ENCODE results near the gene CHRNA1.

Gene CHRNA1

GRCh38 chr2:174731546-174731945 lies 32.7 kb downstream of the CHRNA1 start:
- Histone ChIP-seq H3K27me3 (ENCODE audit: insufficient read depth, low read length) (peaks cover 37% of the 10 kb centered on the region), H3K4me3 (ENCODE audit: low read length) (no peak overlapping the region), H3K4me1 (ENCODE audit: insufficient read depth, low read length) (peaks cover 3% of the 10 kb centered on the region; the same call in 1 of the 2 replicates), H3K9ac (ENCODE audit: low read depth, low read length) (no peak overlapping the region), H3K27ac (ENCODE audit: low read depth, low read length) (no peak overlapping the region), H3K36me3 (ENCODE audit: insufficient read depth, low read length) (no peaks in the 10 kb centered on the region), H3K9me3 (ENCODE audit: insufficient read depth, low read depth, low read length) (no peaks in the 10 kb centered on the region)
- WGBS, result 95% methylated on average over 7 of the region's 7 CpGs

DNA sequence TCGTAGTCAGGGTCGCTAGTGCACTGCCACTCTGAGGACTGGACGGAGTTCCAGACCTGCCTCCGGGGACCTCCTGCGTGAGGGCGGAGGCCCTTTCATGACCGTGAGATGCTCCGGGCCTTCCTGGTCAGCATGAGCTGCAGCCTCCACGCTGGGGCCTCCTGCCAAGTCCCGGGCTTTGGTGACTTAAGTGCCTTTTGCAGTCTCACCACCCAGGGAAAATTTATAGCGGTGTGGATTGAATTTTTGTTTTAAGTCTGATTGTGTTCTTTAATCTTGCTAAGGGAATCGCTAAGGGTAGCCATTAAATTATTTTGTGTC lies 33.6 kb downstream of the CHRNA1 start:
- H3K4me3 ChIP-seq (ENCODE audit: low read length), result peak overlapping the region; percentile 66
- H3K27ac ChIP-seq (ENCODE audit: low read depth, low read length), result no peak overlapping the region
- no peaks in the 10 kb centered on the region for H3K9me3 ChIP-seq (ENCODE audit: insufficient read depth, low read depth, low read length)
- peaks cover 3% of the 10 kb centered on the region; the same call in 1 of the 2 replicates for H3K4me1 ChIP-seq (ENCODE audit: insufficient read depth, low read length)
- no peak overlapping the region for H3K9ac ChIP-seq (ENCODE audit: low read depth, low read length)
- 79% methylated on average over 12 of the region's 12 CpGs for WGBS
- H3K27me3 ChIP-seq (ENCODE audit: insufficient read depth, low read length), result peaks cover 37% of the 10 kb centered on the region
- H3K36me3 ChIP-seq (ENCODE audit: insufficient read depth, low read length), result no peaks in the 10 kb centered on the region

DNA sequence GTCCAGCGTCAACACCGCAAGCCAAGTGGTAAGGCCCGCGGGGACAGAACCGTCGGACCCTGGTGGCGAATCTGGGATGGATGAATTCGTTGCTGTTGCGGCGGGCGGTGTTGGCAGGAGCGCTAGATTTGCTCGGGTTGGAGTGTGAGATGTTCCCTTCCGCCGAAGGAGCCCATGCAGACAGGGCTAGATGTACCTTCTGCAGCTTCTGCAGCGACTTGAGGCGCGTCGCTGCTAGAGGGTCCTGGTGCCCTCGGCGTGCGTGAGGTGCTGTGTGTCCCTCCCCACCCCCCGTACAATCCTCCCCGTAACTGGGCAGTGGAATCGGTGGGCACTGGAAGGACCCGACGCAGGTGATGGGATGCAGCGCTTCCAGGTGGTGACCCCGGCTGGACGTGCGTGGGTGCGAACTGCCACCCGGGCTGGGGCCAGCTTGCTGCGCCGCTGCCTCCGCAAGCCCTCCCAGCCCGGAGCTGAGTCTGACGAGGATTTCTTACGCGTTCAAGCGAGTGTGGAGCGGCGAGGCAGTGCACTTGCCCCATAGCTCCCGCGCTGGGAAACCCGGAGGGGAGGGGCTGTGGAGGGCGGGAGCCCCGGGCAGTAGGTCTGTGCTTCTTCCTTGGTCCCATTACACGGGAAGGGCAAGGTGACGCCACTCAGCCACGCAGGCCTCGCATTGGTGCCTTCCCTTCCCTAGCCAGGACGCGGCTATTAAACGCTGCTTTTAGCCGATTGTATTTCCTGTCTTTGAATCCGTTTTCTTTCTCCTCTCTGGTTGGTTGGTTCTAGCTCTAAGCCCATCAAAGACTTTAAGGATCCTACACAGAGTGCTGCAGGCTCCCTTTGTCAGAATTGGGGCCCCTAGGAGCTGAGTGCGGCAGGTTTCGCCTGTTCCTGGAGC lies 34.2 kb downstream of the CHRNA1 start:
- 6% methylated on average over 59 of the region's 59 CpGs for WGBS
- Histone ChIP-seq H3K27ac (ENCODE audit: low read depth, low read length) (no peak overlapping the region), H3K36me3 (ENCODE audit: insufficient read depth, low read length) (no peaks in the 10 kb centered on the region), H3K27me3 (ENCODE audit: insufficient read depth, low read length) (peaks cover 37% of the 10 kb centered on the region), H3K9ac (ENCODE audit: low read depth, low read length) (peak overlapping the region; percentile 48; the same call in 1 of the 2 replicates), H3K9me3 (ENCODE audit: insufficient read depth, low read depth, low read length) (no peaks in the 10 kb centered on the region), H3K4me1 (ENCODE audit: insufficient read depth, low read length) (peaks cover 3% of the 10 kb centered on the region; the same call in 1 of the 2 replicates), H3K4me3 (ENCODE audit: low read length) (peak overlapping the region; percentile 66)

GRCh38 chr2:174728096-174728495 lies 36.2 kb downstream of the CHRNA1 start:
- Histone ChIP-seq H3K27me3 (ENCODE audit: insufficient read depth, low read length) (peaks cover 37% of the 10 kb centered on the region), H3K4me3 (ENCODE audit: low read length) (no peak overlapping the region), H3K27ac (ENCODE audit: low read depth, low read length) (no peak overlapping the region), H3K4me1 (ENCODE audit: insufficient read depth, low read length) (peaks cover 3% of the 10 kb centered on the region; the same call in 1 of the 2 replicates), H3K9ac (ENCODE audit: low read depth, low read length) (no peak overlapping the region), H3K9me3 (ENCODE audit: insufficient read depth, low read depth, low read length) (no peaks in the 10 kb centered on the region), H3K36me3 (ENCODE audit: insufficient read depth, low read length) (no peaks in the 10 kb centered on the region)
- 95% methylated on average over 9 of the region's 9 CpGs for WGBS

DNA sequence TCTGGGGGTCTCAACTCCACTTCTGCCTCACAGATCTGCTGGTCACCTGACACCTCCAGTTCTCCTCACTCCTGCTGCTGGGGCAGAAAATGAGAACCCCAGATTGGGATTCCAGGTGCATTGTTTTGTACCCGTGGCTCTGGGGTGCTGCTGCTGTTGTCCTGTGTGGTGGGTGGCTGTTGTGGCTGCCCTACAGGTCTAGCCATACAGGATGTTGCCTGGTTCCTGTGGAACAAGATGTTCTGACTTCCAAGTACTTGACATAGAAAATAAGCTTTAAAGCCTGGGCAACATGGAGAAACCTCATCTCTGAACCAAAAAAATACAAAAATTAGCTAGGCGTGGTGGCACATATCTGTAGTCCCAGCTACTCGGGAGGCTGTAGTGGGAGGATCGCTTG lies 38.1 kb downstream of the CHRNA1 start:
- H3K36me3 ChIP-seq (ENCODE audit: insufficient read depth, low read length), result no peaks in the 10 kb centered on the region
- peaks cover 27% of the 10 kb centered on the region for H3K27me3 ChIP-seq (ENCODE audit: insufficient read depth, low read length)
- no peak overlapping the region for H3K9ac ChIP-seq (ENCODE audit: low read depth, low read length)
- peaks cover 3% of the 10 kb centered on the region; the same call in 1 of the 2 replicates for H3K4me1 ChIP-seq (ENCODE audit: insufficient read depth, low read length)
- H3K4me3 ChIP-seq (ENCODE audit: low read length), result no peak overlapping the region
- 82% methylated on average over 4 of the region's 4 CpGs for WGBS
- no peaks in the 10 kb centered on the region for H3K9me3 ChIP-seq (ENCODE audit: insufficient read depth, low read depth, low read length)
- no peak overlapping the region for H3K27ac ChIP-seq (ENCODE audit: low read depth, low read length)

GRCh38 chr2:174722942-174723592 lies 41.2 kb downstream of the CHRNA1 start:
- no peaks in the 10 kb centered on the region for H3K36me3 ChIP-seq (ENCODE audit: insufficient read depth, low read length)
- no peak overlapping the region for H3K9ac ChIP-seq (ENCODE audit: low read depth, low read length)
- no peak overlapping the region for H3K4me3 ChIP-seq (ENCODE audit: low read length)
- 93% methylated on average over 1 of the region's 1 CpG for WGBS
- H3K4me1 ChIP-seq (ENCODE audit: insufficient read depth, low read length), result no peaks in the 10 kb centered on the region
- H3K9me3 ChIP-seq (ENCODE audit: insufficient read depth, low read depth, low read length), result peaks cover 5% of the 10 kb centered on the region; the same call in 1 of the 2 replicates
- no peak overlapping the region for H3K27ac ChIP-seq (ENCODE audit: low read depth, low read length)
- H3K27me3 ChIP-seq (ENCODE audit: insufficient read depth, low read length), result no peaks in the 10 kb centered on the region

- Histone ChIP-seq H3K9ac (ENCODE audit: low read depth, low read length) (no peak overlapping the region), H3K27ac (ENCODE audit: low read depth, low read length) (no peak overlapping the region), H3K4me3 (ENCODE audit: low read length) (no peak overlapping the region), H3K36me3 (ENCODE audit: insufficient read depth, low read length) (no peaks in the 10 kb centered on the region), H3K4me1 (ENCODE audit: insufficient read depth, low read length) (no peaks in the 10 kb centered on the region), H3K9me3 (ENCODE audit: insufficient read depth, low read depth, low read length) (peaks cover 5% of the 10 kb centered on the region; the same call in 1 of the 2 replicates), H3K27me3 (ENCODE audit: insufficient read depth, low read length) (no peaks in the 10 kb centered on the region)
- WGBS, result 79% methylated on average over 4 of the region's 4 CpGs
Measured at GRCh38 chr2:174719016-174719415, 45.3 kb downstream of the CHRNA1 start.

- no peaks in the 10 kb centered on the region for H3K27me3 ChIP-seq (ENCODE audit: insufficient read depth, low read length)
- 72% methylated on average over 4 of the region's 4 CpGs for WGBS
- peaks cover 5% of the 10 kb centered on the region; the same call in 1 of the 2 replicates for H3K9me3 ChIP-seq (ENCODE audit: insufficient read depth, low read depth, low read length)
- no peak overlapping the region for H3K27ac ChIP-seq (ENCODE audit: low read depth, low read length)
- no peaks in the 10 kb centered on the region for H3K36me3 ChIP-seq (ENCODE audit: insufficient read depth, low read length)
- H3K4me1 ChIP-seq (ENCODE audit: insufficient read depth, low read length), result no peaks in the 10 kb centered on the region
- no peak overlapping the region for H3K9ac ChIP-seq (ENCODE audit: low read depth, low read length)
- H3K4me3 ChIP-seq (ENCODE audit: low read length), result no peak overlapping the region
Measured at GRCh38 chr2:174718591-174718990, 45.7 kb downstream of the CHRNA1 start.

- Histone ChIP-seq H3K27ac (ENCODE audit: low read depth, low read length) (no peak overlapping the region), H3K4me3 (ENCODE audit: low read length) (no peak overlapping the region), H3K36me3 (ENCODE audit: insufficient read depth, low read length) (no peaks in the 10 kb centered on the region), H3K9ac (ENCODE audit: low read depth, low read length) (no peak overlapping the region), H3K4me1 (ENCODE audit: insufficient read depth, low read length) (no peaks in the 10 kb centered on the region), H3K27me3 (ENCODE audit: insufficient read depth, low read length) (no peaks in the 10 kb centered on the region), H3K9me3 (ENCODE audit: insufficient read depth, low read depth, low read length) (peaks cover 5% of the 10 kb centered on the region; the same call in 1 of the 2 replicates)
- WGBS, result 96% methylated on average over 3 of the region's 3 CpGs
Measured at GRCh38 chr2:174717916-174718315, 46.4 kb downstream of the CHRNA1 start.

- Histone ChIP-seq H3K4me1 (ENCODE audit: insufficient read depth, low read length) (no peaks in the 10 kb centered on the region), H3K36me3 (ENCODE audit: insufficient read depth, low read length) (no peaks in the 10 kb centered on the region), H3K9me3 (ENCODE audit: insufficient read depth, low read depth, low read length) (peaks cover 5% of the 10 kb centered on the region; the same call in 1 of the 2 replicates), H3K4me3 (ENCODE audit: low read length) (no peak overlapping the region), H3K27me3 (ENCODE audit: insufficient read depth, low read length) (no peaks in the 10 kb centered on the region), H3K9ac (ENCODE audit: low read depth, low read length) (no peak overlapping the region), H3K27ac (ENCODE audit: low read depth, low read length) (no peak overlapping the region)
- 86% methylated on average over 6 of the region's 6 CpGs for WGBS
Measured at GRCh38 chr2:174717273-174717672, 47.0 kb downstream of the CHRNA1 start.

GRCh38 chr2:174716785-174717184 lies 47.5 kb downstream of the CHRNA1 start:
- no peak overlapping the region for H3K9ac ChIP-seq (ENCODE audit: low read depth, low read length)

More at GRCh38 chr2:174716785-174717184, 47.5 kb downstream of the CHRNA1 start:
- Histone ChIP-seq H3K27me3 (ENCODE audit: insufficient read depth, low read length) (no peaks in the 10 kb centered on the region), H3K36me3 (ENCODE audit: insufficient read depth, low read length) (no peaks in the 10 kb centered on the region), H3K27ac (ENCODE audit: low read depth, low read length) (no peak overlapping the region), H3K9me3 (ENCODE audit: insufficient read depth, low read depth, low read length) (peaks cover 5% of the 10 kb centered on the region; the same call in 1 of the 2 replicates), H3K4me1 (ENCODE audit: insufficient read depth, low read length) (no peaks in the 10 kb centered on the region), H3K4me3 (ENCODE audit: low read length) (no peak overlapping the region)
- 89% methylated on average over 3 of the region's 3 CpGs for WGBS

Measured in HUES64 (cell line).